Measurements from ENCODE around the gene PSMD5. TPM values are rescaled to one million over a fixed set of nuclear protein-coding genes. Genes with fewer than 3 reads are reported as not detected.

Gene PSMD5
- total and polyA plus RNA-seq, 9 of the 15 experiments (the other 6 are each of a cell fraction or from before 2014, with no cell fraction given) = 46.4 to 148 (median 76.3) TPM

- TF ChIP-seq, protein P1, sequence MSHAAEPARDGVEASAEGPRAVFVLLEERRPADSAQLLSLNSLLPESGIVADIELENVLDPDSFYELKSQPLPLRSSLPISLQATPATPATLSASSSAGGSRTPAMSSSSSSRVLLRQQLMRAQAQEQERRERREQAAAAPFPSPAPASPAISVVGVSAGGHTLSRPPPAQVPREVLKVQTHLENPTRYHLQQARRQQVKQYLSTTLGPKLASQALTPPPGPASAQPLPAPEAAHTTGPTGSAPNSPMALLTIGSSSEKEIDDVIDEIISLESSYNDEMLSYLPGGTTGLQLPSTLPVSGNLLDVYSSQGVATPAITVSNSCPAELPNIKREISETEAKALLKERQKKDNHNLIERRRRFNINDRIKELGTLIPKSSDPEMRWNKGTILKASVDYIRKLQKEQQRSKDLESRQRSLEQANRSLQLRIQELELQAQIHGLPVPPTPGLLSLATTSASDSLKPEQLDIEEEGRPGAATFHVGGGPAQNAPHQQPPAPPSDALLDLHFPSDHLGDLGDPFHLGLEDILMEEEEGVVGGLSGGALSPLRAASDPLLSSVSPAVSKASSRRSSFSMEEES (CRISPR knock-in tag; IDR thresholded peaks at IDR 0.05) = no peak
- TF ChIP-seq CHD1 (IDR thresholded peaks at IDR 0.05; ENCODE audit: low read length) = peak; percentile 95
Measured at GRCh38 chr9:120842685-120843485, at the start of gene PSMD5 (continued).

DNA sequence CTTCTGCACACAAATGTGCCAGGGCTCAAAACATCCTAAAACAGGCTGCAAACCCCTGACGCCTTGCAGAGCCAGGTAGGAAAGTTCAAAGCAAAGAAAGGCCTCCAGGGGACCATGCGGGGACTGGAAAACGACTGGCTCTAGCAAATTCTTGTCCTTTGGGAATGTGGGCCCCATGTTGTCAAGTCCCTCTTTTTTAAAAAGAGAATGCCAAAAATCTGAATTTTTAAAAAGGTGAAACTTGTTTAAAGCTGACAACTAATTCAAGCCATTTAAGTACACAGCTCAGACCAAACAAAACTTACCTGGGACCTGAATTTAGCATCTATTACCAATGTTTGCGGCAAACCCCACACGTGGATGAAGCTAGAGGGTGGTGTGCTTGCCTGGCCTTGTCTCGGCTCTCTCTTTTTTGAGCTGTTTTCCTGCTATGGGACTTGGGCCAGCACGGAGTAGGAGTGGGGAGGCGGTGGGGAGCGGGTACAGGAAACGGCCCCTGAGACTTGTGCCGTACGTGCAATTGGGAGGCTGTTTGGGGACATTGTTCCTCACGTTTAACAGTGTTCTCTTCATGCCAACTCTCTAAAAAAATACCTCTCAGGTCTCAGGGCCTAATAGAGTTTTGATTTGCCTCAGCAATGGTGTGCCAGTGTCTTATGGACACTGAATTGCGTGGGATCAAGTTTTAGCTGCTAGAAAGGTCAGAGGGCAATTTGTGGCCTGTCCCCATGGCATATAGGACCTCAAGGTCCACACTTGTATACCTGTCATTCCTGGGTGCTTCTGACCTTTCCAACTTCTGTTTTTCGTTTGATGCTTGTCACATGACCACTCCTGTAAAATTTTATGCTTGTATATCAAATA, 49.4 kb upstream of the PSMD5 start:
- BruUV-seq (replicated peaks) = no TSS peak
- intact Hi-C loops (cut with micrococcal nuclease) (loop anchor here (1.0 kb wide), 1 partner anchor 11 kb away; no protein-coding TSS in a partner anchor), in situ Hi-C loops (cut with MboI) (no loop called here)
- Histone ChIP-seq H3K79me2 (ENCODE audit: control insufficient read depth, insufficient read depth, low read length) (no peaks in the 10 kb centered on the region), H4K20me1 (replicated peaks; ENCODE audit: control insufficient read depth, insufficient read depth, low read length) (no peaks in the 10 kb centered on the region), H3K27ac (ENCODE audit: extremely low read depth, low read depth, low read length) (no peak overlapping the region), H3K9me1 (ENCODE audit: control insufficient read depth, insufficient read depth, low read length) (no peaks in the 10 kb centered on the region), H3K27me3 (ENCODE audit: control insufficient read depth in 2 of 2, insufficient read depth in 2 of 2, low read length in 2 of 2) (no peaks in the 10 kb centered on the region), H3K4me1 (replicated peaks in 1 of 2; ENCODE audit: control insufficient read depth in 2 of 2, insufficient read depth in 2 of 2, low read length in 2 of 2) (peaks cover 34 to 49% of the 10 kb centered on the region in 2 experiments), H3K9ac (ENCODE audit: insufficient read depth in 1 of 2, low read depth in 2 of 2, low read length in 2 of 2) (peak overlapping the region in 1 of 2 experiments; percentile 27; a peak in 1 of 4 replicates), H3K4me3 (no peak overlapping the region), H2AFZ (ENCODE audit: low read depth, low read length) (peak overlapping the region; percentile 8), H3K4me2 (ENCODE audit: insufficient read depth, low read length) (no peak overlapping the region), H3K36me3 (ENCODE audit: control insufficient read depth, insufficient read depth, low read length) (no peaks in the 10 kb centered on the region), H3K9me3 (replicated peaks; ENCODE audit: control insufficient read depth, insufficient read depth, low read depth, low read length) (no peaks in the 10 kb centered on the region)
- WGBS (ENCODE audit: insufficient coverage, low coverage, missing lambda C conversion rate) = 67% methylated on average over 15 of the region's 15 CpGs
- DNase-seq (ENCODE audit: extremely low read depth in 1 of 4, low spot score in 3 of 4) (peak in 3 of 4 experiments; percentile 19 to 37 (median 33)), FAIRE-seq (no peak), ATAC-seq (no peak)
- CTCF ChIA-PET (ENCODE audit: low intra/inter-chr PET ratio) = no interaction called here
- POLR2A ChIA-PET = interaction anchor here (3.2 to 22.9 kb wide), 4 partner anchors 9 to 48 kb away, joined by 11 to 464 read pairs (median 55); partner anchors contain the start of gene PHF19
- TF ChIP-seq, protein P2, sequence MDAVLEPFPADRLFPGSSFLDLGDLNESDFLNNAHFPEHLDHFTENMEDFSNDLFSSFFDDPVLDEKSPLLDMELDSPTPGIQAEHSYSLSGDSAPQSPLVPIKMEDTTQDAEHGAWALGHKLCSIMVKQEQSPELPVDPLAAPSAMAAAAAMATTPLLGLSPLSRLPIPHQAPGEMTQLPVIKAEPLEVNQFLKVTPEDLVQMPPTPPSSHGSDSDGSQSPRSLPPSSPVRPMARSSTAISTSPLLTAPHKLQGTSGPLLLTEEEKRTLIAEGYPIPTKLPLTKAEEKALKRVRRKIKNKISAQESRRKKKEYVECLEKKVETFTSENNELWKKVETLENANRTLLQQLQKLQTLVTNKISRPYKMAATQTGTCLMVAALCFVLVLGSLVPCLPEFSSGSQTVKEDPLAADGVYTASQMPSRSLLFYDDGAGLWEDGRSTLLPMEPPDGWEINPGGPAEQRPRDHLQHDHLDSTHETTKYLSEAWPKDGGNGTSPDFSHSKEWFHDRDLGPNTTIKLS (IDR thresholded peaks at IDR 0.05; ENCODE audit: borderline replicate concordance, low read depth) = no peak
- TF ChIP-seq, protein P3, sequence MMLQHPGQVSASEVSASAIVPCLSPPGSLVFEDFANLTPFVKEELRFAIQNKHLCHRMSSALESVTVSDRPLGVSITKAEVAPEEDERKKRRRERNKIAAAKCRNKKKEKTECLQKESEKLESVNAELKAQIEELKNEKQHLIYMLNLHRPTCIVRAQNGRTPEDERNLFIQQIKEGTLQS (IDR thresholded peaks at IDR 0.05) = no peak
- TF ChIP-seq, protein P3 (CRISPR knock-in tag; conservative IDR thresholded peaks at IDR 0.05) = peak; percentile 58; the same call in 1 of the 2 replicates
- TF ChIP-seq CSDE1 (IDR thresholded peaks at IDR 0.05) (no peak), POLR2B (IDR thresholded peaks at IDR 0.05; ENCODE audit: low read depth, partially characterized antibody) (no peak), EHMT2 (IDR thresholded peaks at IDR 0.05) (no peak), POU5F1 (IDR thresholded peaks at IDR 0.05; ENCODE audit: borderline replicate concordance, low read depth, low read length, partially characterized antibody) (no peak), ZNF431 (CRISPR knock-in tag; IDR thresholded peaks at IDR 0.05) (no peak), POLR3G (IDR thresholded peaks at IDR 0.05; ENCODE audit: extremely low read depth, insufficient read length, insufficient replicate concordance) (no peak), SMC3 (conservative IDR thresholded peaks at IDR 0.05; ENCODE audit: insufficient read depth, low read depth, low read length) (0 out of 2 replicates have a peak, but pooled peaks have one; percentile 7), ZNF785 (CRISPR knock-in tag; IDR thresholded peaks at IDR 0.05) (no peak), CGGBP1 (CRISPR knock-in tag; IDR thresholded peaks at IDR 0.05) (no peak)
